Lower leg skin (tissue), 4 donors: ENCODE results near the gene GDF3. TPM values are rescaled to one million over a fixed set of nuclear protein-coding genes. Genes with fewer than 3 reads are reported as not detected.
"Not testable (repeated sequence)": the region's sequence is repeated elsewhere in the genome, so short reads cannot be mapped to it uniquely, and the experiment has no call there.

Experiments used
- DNase-seq, 2 donors: peaks; one replicate each; pipeline ENCODE4 v3.0.0-alpha.2; 2019; ENCODE audit warnings: low spot score in 2 of 2
- H3K4me3 ChIP-seq: fragments of 200-600 bp; sonication (generic); 2 replicates; pipeline ENCODE4 v1.5.1; 2017; ENCODE audit warnings: mild to moderate bottlenecking, low read depth; ENCODE audit not compliant: poor library complexity, severe bottlenecking
- POLR2A ChIP-seq, 2 donors: fragments of 450-650 bp; IDR thresholded peaks; one replicate each; pipeline ENCODE4 v1.6.1; 2016 to 2017; ENCODE audit warnings: antibody characterized with exemption in 2 of 2, mild to moderate bottlenecking in 1 of 2, moderate library complexity in 1 of 2
- WGBS, 2 donors: methylation state at CpG; one replicate each; pipeline ENCODE4 v1.1.5; 2018; 5-methylcytosine and 5-hydroxymethylcytosine counted together
- intact Hi-C: fragments of 100-400 bp; cut with DNase I; formaldehyde crosslinking; loops from one replicate; pipeline ENCODE4 v1.15.0; 2023; ENCODE audit warnings: low total_unique reads
- total RNA-seq, 4 donors: library from RNA; depleted of rRNA; stranded (reverse); fragments of >200 nt; gene quantifications; one replicate each; pipeline ENCODE4 v1.1.0, GENCODE V29; 2016
- TF ChIP-seq, protein P1 (sequence below), 3 donors: fragments of 450-650 bp; IDR thresholded peaks; one replicate each; pipeline ENCODE4 v1.5.1; 2016; ENCODE audit warnings: antibody characterized with exemption in 3 of 3, mild to moderate bottlenecking in 3 of 3, moderate library complexity in 2 of 3

Gene GDF3
- total RNA-seq, 4 donors from 2014 or later, result not detected

DNA sequence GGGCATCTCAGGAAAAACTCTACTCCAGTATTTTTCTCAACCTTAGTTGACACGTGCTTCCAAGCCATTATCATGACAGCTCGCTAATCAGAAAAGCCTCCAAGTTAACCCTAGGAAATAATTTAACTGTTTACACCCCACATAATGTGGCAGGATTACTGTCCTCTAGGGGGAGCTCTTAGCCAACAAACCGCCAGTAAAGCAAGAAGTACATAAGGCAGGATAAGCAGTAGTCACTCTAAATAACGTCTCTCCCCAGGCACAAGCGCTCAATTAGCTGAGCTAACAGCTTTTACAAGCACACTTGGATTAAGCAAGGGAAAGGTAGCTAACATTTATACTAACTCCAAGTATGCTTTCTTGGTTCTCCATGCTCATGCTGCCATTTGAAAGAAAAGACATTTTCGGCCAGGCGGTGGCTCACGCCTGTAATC lies 52.7 kb downstream of the GDF3 start:
- TF ChIP-seq, protein P1, sequence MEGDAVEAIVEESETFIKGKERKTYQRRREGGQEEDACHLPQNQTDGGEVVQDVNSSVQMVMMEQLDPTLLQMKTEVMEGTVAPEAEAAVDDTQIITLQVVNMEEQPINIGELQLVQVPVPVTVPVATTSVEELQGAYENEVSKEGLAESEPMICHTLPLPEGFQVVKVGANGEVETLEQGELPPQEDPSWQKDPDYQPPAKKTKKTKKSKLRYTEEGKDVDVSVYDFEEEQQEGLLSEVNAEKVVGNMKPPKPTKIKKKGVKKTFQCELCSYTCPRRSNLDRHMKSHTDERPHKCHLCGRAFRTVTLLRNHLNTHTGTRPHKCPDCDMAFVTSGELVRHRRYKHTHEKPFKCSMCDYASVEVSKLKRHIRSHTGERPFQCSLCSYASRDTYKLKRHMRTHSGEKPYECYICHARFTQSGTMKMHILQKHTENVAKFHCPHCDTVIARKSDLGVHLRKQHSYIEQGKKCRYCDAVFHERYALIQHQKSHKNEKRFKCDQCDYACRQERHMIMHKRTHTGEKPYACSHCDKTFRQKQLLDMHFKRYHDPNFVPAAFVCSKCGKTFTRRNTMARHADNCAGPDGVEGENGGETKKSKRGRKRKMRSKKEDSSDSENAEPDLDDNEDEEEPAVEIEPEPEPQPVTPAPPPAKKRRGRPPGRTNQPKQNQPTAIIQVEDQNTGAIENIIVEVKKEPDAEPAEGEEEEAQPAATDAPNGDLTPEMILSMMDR (IDR thresholded peaks at IDR 0.05), result no peak
- TF ChIP-seq POLR2A (IDR thresholded peaks at IDR 0.05), result no peak
- no peak overlapping the region for H3K4me3 ChIP-seq
- no peak for DNase-seq
- WGBS, 2 donors, result 61 to 62% methylated on average over 8 of the region's 8 CpGs
- intact Hi-C loops, result loop anchor here (5.0 kb wide), 1 partner anchor 426 kb away; no protein-coding TSS in a partner anchor

DNA sequence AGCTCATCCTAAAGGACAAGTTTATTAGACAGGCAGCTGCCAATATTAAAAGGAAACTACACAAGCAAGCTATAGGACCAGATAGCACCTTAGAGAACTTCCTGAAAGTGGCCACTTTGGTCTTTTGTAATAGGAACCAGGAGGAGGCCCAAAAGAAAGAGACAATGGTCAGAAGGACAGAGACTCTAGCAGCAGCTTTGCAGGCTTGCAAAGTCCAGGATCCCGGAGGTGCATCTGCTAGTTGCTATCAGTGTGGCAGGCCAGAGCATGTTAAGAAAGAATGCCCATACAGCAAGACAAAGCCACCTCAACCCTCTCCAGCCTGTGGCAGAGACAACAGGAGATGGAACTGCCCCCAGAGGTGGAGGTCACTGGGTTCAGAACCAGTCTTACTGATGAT lies 53.3 kb downstream of the GDF3 start:
- DNase-seq, result no peak
- no peak overlapping the region for H3K4me3 ChIP-seq
- 36 to 56% methylated on average over 1 of the region's 1 CpG for WGBS, 2 donors
- intact Hi-C loops, result loop anchor here (5.0 kb wide), 1 partner anchor 425 kb away; no protein-coding TSS in a partner anchor
- TF ChIP-seq POLR2A (IDR thresholded peaks at IDR 0.05), result no peak
- TF ChIP-seq, protein P1 (IDR thresholded peaks at IDR 0.05), result no peak

DNA sequence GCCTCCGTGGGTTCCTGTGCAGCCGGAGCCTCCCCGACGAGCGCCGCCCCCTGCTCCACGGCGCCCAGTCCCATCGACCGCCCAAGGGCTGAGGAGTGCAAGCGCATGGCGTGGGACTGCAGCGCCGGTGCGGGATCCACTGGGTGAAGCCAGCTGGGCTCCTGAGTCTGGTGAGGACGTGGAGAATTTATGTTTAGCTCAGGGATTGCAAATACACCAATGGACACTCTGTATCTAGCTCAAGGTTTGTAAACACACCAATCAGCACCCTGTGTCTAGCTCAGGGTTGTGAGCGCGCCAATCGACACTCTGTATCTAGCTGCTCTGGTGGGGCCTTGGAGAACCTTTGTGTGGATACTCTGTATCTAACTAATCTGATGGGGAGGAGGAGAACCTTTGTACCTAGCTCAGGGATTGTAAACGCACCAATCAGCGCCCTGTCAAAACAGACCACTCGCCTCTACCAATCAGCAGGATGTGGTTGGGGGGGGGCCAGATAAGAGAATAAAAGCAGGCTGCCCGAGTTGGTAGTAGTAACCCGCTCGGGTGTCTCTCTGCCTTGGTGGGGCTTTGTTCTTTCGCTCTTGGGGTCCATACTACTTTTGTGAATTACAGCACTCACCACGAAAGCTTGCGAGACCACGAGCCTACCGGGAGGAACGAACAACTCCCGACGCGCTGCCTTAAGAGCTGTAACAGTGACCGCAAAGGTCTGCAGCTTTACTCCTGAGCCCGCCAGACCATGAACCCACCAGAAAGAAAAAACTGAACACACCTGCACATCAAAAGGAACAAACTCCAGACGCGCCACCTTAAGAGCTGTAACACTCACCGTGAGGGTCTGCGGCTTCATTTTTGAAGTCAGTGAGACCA lies 55.2 kb downstream of the GDF3 start:
- DNase-seq, H3K4me3 ChIP-seq: not testable (repeated sequence)
- intact Hi-C loops, result loop anchor here (5.0 kb wide), 1 partner anchor 423 kb away; no protein-coding TSS in a partner anchor
- 77 to 81% methylated on average over 30 to 40 of the region's 40 CpGs for WGBS, 2 donors

Other genes starting within 250 kb of the GDF3 start
- 10 to 100 TPM; 13.3 to 64.0 (median 37.6) TPM for gene CD163, start 192.0 kb downstream of the GDF3 start, total RNA-seq
- gene APOBEC1, start 29.9 kb downstream of the GDF3 start, total RNA-seq, result not detected
- not detected for gene DPPA3, start 15.7 kb upstream of the GDF3 start, total RNA-seq
- gene CLEC4C, start 51.6 kb upstream of the GDF3 start, total RNA-seq, result not detected
- not detected for gene NANOGNB, start 69.4 kb upstream of the GDF3 start, total RNA-seq
- under 1 TPM in 3 of 4 donors, not detected in 1; 0.06 to 0.15 (median 0.12) TPM for gene NANOG, start 93.6 kb upstream of the GDF3 start, total RNA-seq
- 1 to 10 TPM in 1 of 4 donors, under 1 TPM in 1, not detected in 2; 0.13 to 1.4 TPM for gene SLC2A14, start 177.1 kb upstream of the GDF3 start, total RNA-seq
- gene SLC2A3, start 240.4 kb upstream of the GDF3 start, total RNA-seq, result 10 to 100 TPM in 2 of 4 donors, 1 to 10 TPM in 2; 6.8 to 38.7 (median 11.3) TPM